SK-N-SH (cell line): ENCODE results near the gene ACVR1C.
"Not testable (repeated sequence)": the region's sequence is repeated elsewhere in the genome, so short reads cannot be mapped to it uniquely, and the experiment has no call there.

ENCODE experiments used
- RAD21 ChIP-seq: IDR thresholded peaks from 2 replicates; pipeline ENCODE4 v1.6.1; 2012; ENCODE audit warnings: mild to moderate bottlenecking, low read length
- TF ChIP-seq, protein P1 (sequence below): fragments of 200-600 bp; sonication (generic); IDR thresholded peaks from 2 replicates; pipeline ENCODE4 v1.6.1; 2017; ENCODE audit warnings: antibody characterized with exemption, mild to moderate bottlenecking, moderate library complexity

DNA sequence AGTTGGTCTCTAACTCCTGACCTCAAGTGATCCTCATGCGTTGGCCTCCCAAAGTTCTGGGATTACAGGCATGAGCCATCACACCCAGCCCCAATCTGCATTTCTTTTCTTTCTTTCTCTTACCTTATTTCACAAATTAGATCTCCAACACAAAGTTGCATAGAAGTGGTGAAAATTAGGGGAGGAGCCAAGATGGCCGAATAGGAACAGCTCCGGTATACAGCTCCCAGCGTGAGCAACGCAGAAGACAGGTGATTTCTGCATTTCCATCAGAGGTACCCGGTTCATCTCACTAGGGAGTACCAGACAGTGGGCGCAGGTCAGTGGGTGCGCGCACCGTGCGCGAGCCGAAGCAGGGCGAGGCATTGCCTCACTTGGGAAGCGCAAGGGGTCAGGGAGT lies 113.7 kb downstream of the ACVR1C start:
- TF ChIP-seq, protein P1, sequence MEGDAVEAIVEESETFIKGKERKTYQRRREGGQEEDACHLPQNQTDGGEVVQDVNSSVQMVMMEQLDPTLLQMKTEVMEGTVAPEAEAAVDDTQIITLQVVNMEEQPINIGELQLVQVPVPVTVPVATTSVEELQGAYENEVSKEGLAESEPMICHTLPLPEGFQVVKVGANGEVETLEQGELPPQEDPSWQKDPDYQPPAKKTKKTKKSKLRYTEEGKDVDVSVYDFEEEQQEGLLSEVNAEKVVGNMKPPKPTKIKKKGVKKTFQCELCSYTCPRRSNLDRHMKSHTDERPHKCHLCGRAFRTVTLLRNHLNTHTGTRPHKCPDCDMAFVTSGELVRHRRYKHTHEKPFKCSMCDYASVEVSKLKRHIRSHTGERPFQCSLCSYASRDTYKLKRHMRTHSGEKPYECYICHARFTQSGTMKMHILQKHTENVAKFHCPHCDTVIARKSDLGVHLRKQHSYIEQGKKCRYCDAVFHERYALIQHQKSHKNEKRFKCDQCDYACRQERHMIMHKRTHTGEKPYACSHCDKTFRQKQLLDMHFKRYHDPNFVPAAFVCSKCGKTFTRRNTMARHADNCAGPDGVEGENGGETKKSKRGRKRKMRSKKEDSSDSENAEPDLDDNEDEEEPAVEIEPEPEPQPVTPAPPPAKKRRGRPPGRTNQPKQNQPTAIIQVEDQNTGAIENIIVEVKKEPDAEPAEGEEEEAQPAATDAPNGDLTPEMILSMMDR, result not testable (repeated sequence)
- not testable (repeated sequence) for TF ChIP-seq RAD21
